ENCODE data around the gene OSBPL10. TPM values are rescaled to one million over a fixed set of nuclear protein-coding genes. Genes with fewer than 3 reads are reported as not detected.

OSBPL10 gene
- total RNA-seq, 3 donors from 2014 or later, result 3.2 to 7.0 (median 6.8) TPM

- ATAC-seq (no peak), DNase-seq (no peak)
- H3K27me3 Mint-ChIP-seq (ENCODE audit: low read depth), result no peaks in the 10 kb centered on the region
- H3K9me3 Mint-ChIP-seq, result no peaks in the 10 kb centered on the region
- H3K36me3 Mint-ChIP-seq (ENCODE audit: insufficient read depth), result no peaks in the 10 kb centered on the region
- no peaks in the 10 kb centered on the region for H3K4me1 Mint-ChIP-seq (ENCODE audit: low read depth)
- no peak overlapping the region for H3K4me3 Mint-ChIP-seq
These were observed 141.7 kb downstream of the OSBPL10 start for GRCh38 chr3:31839144-31839917.

DNA sequence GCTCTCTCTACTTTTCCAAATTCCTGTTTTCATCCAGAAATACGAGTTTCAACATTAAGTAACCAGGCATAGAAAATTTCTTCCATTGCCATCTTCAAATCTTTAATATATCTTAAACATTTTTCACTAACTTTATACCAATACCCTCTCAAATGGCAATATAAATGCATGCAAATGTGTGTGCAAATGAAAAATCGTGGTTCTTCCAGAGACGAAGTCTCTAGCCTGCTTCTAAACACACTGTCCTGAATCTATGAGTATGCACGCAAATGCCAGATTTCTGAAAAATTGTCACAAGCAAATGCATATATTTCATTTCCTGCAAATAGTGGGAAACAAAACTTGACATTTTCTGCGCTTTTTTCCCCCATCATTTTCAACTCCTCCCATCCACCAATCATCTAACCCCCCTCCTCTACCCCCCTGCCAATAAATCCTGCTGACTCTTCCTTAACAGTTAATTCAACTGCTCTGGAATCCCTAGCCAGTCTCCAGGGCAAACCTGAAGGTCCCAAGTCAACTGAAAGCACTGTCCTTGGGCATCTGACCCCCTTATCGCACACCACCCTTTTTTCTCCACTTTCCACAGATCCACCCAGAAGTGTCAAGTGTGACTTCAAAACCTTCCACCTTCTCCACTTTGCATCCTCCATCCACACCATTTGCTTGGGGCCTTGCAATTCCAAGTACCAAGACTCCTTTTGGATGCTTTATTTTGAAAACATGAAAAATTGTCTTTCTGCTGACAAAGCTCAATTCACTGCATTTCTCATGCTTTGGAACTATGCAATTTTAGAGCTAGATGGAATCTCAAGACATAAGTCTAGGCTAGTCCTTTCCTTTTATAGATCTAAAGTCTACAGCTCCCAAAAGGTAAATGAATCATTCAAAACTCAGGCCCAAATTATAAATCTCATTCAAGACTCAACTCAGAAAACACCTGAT lies 144.7 kb downstream of the OSBPL10 start:
- Mint-ChIP-seq H3K4me1 (ENCODE audit: low read depth) (peaks cover 2% of the 10 kb centered on the region), H3K9me3 (no peaks in the 10 kb centered on the region), H3K27me3 (ENCODE audit: low read depth) (no peaks in the 10 kb centered on the region), H3K36me3 (ENCODE audit: insufficient read depth) (no peaks in the 10 kb centered on the region), H3K4me3 (no peak overlapping the region)
- DNase-seq, result no peak
- no peak for ATAC-seq

DNA sequence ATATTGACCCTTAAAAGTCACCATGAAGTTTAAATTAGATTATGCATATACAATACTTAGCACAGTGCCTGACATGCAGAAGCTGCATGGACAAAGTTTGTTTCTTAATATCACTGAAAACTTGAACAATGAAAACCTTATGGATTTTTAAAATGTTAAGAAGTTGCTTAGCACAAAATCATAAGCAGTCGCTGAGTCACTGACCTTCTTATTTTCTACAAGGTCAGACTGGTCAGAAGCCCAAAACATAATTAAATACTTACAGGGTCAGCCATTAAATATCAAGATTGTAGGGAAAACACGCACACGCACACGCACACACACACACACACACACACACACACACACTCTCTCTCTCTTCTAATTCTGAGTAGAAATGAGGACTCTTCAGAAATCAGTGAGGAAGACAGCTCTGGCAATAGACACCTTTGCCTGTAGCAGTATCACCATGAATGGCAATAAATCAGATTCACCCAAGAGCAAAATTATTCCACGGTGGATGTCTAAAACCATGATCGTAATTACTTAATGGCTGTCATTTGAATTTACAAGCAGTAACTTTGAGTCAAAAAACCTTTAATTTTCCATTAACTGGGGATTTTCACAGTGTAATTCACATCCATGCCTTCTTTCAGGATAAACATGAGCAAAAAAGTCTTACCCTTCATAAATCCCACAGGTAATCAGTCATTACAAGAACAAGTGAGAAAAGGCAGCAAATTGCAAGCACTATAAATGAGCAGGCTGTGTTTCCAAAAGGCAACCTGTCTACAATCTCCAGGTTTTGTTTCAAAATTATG lies 147.5 kb downstream of the OSBPL10 start:
- H3K9me3 Mint-ChIP-seq, result no peaks in the 10 kb centered on the region
- DNase-seq (no peak), ATAC-seq (no peak)
- no peak overlapping the region for H3K4me3 Mint-ChIP-seq
- peaks cover 22% of the 10 kb centered on the region for H3K4me1 Mint-ChIP-seq (ENCODE audit: low read depth)
- H3K27me3 Mint-ChIP-seq (ENCODE audit: low read depth), result no peaks in the 10 kb centered on the region
- no peaks in the 10 kb centered on the region for H3K36me3 Mint-ChIP-seq (ENCODE audit: insufficient read depth)

DNA sequence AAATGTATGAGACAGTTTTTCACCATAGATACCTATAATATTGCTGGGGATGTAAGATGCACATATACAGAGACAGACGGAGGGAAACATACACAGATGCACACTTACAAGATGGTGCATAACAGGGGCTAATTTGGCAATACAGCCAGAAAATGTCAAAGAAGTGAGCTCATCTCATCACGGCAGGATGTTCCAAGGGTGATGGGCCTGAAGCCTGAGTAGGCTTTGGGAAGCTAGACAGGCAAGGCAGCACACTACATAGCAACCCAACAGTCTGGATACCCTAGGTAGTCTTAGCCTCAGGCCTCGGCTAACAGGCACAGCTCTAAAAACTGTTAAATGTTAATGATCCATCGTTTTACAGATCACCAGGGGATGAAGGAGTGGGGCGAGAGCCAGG lies 148.5 kb downstream of the OSBPL10 start:
- Mint-ChIP-seq H3K36me3 (ENCODE audit: insufficient read depth) (no peaks in the 10 kb centered on the region), H3K27me3 (ENCODE audit: low read depth) (no peaks in the 10 kb centered on the region), H3K4me3 (no peak overlapping the region), H3K9me3 (no peaks in the 10 kb centered on the region), H3K4me1 (ENCODE audit: low read depth) (peaks cover 22% of the 10 kb centered on the region)
- ATAC-seq (no peak), DNase-seq (no peak)

DNA sequence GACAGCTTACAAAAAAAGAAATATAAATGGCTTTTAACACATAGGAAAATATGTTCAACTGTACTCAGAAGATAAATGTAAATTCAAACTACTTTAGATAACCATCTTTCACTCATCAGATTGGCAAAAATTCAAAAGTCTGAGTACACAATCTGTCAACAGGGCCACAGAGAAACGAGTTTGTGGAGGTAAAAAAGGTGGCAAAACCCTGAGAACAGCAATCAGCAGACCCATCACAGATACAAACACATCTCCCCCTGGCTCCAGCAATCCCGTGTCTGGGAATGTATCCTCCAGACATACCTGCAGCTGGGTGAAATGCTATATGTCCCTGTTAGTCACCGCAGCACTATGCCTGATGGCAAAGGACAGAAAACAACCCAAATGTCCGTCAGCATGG lies 149.5 kb downstream of the OSBPL10 start:
- Mint-ChIP-seq H3K4me3 (no peak overlapping the region), H3K4me1 (ENCODE audit: low read depth) (peaks cover 22% of the 10 kb centered on the region), H3K36me3 (ENCODE audit: insufficient read depth) (no peaks in the 10 kb centered on the region), H3K9me3 (no peaks in the 10 kb centered on the region), H3K27me3 (ENCODE audit: low read depth) (no peaks in the 10 kb centered on the region)
- ATAC-seq (no peak), DNase-seq (no peak)

- Mint-ChIP-seq H3K27me3 (ENCODE audit: low read depth) (no peaks in the 10 kb centered on the region), H3K4me3 (no peak overlapping the region), H3K4me1 (ENCODE audit: low read depth) (peaks cover 22% of the 10 kb centered on the region), H3K36me3 (ENCODE audit: insufficient read depth) (no peaks in the 10 kb centered on the region), H3K9me3 (no peaks in the 10 kb centered on the region)
- no peak for ATAC-seq
- no peak for DNase-seq
These were observed 151.1 kb downstream of the OSBPL10 start for GRCh38 chr3:31829826-31830426.

GRCh38 chr3:31829010-31829409 lies 152.1 kb downstream of the OSBPL10 start:
- ATAC-seq (peak in 1 of 2 donors; percentile 27), DNase-seq (no peak)
- peaks cover 22% of the 10 kb centered on the region for H3K4me1 Mint-ChIP-seq (ENCODE audit: low read depth)

GRCh38 chr3:31828007-31828406 lies 153.1 kb downstream of the OSBPL10 start:
- H3K4me1 Mint-ChIP-seq (ENCODE audit: low read depth), result peaks cover 22% of the 10 kb centered on the region
- no peaks in the 10 kb centered on the region for H3K27me3 Mint-ChIP-seq (ENCODE audit: low read depth)
- no peaks in the 10 kb centered on the region for H3K9me3 Mint-ChIP-seq
- H3K4me3 Mint-ChIP-seq, result no peak overlapping the region
- no peak for ATAC-seq
- no peaks in the 10 kb centered on the region for H3K36me3 Mint-ChIP-seq (ENCODE audit: insufficient read depth)
- no peak for DNase-seq

More at GRCh38 chr3:31829010-31829409, 152.1 kb downstream of the OSBPL10 start:
- Mint-ChIP-seq H3K9me3 (no peaks in the 10 kb centered on the region), H3K36me3 (ENCODE audit: insufficient read depth) (no peaks in the 10 kb centered on the region), H3K4me3 (no peak overlapping the region), H3K27me3 (ENCODE audit: low read depth) (no peaks in the 10 kb centered on the region)

DNA sequence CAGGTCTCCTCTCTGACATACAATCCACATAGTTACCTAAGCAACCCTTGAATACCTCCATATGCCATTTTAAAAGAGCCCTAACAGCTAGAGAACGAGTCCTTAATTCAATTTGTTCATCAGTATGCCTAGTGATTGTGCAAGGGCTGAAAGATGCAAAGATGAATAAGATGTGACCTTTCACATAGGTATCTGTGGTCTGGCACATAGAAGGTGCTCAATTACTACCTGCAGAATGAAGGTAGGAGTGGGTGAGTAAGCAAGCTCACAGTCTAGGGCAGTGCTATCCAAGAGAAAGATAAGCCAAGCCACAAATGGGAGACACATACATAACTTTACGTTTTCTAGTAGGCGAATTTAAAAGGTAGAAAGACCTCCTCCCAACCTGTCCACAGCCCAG lies 157.9 kb downstream of the OSBPL10 start:
- Mint-ChIP-seq H3K4me3 (no peak overlapping the region), H3K4me1 (ENCODE audit: low read depth) (no peaks in the 10 kb centered on the region), H3K27me3 (ENCODE audit: low read depth) (no peaks in the 10 kb centered on the region), H3K9me3 (no peaks in the 10 kb centered on the region), H3K36me3 (ENCODE audit: insufficient read depth) (no peaks in the 10 kb centered on the region)
- DNase-seq, result no peak
- ATAC-seq, result no peak

- Mint-ChIP-seq H3K27me3 (ENCODE audit: low read depth) (no peaks in the 10 kb centered on the region), H3K4me3 (no peak overlapping the region), H3K9me3 (no peaks in the 10 kb centered on the region), H3K4me1 (ENCODE audit: low read depth) (peaks cover 9% of the 10 kb centered on the region), H3K36me3 (ENCODE audit: insufficient read depth) (no peaks in the 10 kb centered on the region)
- DNase-seq (no peak), ATAC-seq (no peak)
These were observed 159.9 kb downstream of the OSBPL10 start for GRCh38 chr3:31821118-31821517.

DNA sequence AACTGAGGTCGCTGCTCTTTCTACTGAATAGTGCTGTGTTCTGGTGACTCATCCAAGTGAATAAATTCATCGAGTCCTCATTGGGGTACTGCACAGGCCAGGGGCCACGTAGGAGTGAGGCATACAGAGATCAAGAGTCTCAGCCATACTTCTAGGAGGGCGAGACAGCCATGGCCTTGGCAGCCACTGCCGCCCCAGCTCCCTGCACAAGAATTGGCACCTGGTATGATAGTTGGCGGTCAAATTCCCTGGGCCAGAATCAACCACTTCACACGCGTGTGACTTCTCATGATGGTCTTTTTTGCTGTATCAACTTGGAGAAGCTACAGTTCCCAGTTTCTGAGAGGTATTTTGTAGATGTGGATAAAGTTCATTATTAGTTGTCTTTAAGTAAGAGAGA lies 161.6 kb downstream of the OSBPL10 start:
- Mint-ChIP-seq H3K9me3 (no peaks in the 10 kb centered on the region), H3K27me3 (ENCODE audit: low read depth) (no peaks in the 10 kb centered on the region), H3K36me3 (ENCODE audit: insufficient read depth) (no peaks in the 10 kb centered on the region), H3K4me3 (no peak overlapping the region), H3K4me1 (ENCODE audit: low read depth) (peaks cover 23% of the 10 kb centered on the region)
- ATAC-seq (no peak), DNase-seq (no peak)

GRCh38 chr3:31817411-31817966 lies 163.6 kb downstream of the OSBPL10 start:
- ATAC-seq (no peak), DNase-seq (no peak)
- peaks cover 23% of the 10 kb centered on the region for H3K4me1 Mint-ChIP-seq (ENCODE audit: low read depth)
- no peaks in the 10 kb centered on the region for H3K27me3 Mint-ChIP-seq (ENCODE audit: low read depth)
- no peaks in the 10 kb centered on the region for H3K36me3 Mint-ChIP-seq (ENCODE audit: insufficient read depth)
- H3K9me3 Mint-ChIP-seq, result no peaks in the 10 kb centered on the region
- no peak overlapping the region for H3K4me3 Mint-ChIP-seq

DNA sequence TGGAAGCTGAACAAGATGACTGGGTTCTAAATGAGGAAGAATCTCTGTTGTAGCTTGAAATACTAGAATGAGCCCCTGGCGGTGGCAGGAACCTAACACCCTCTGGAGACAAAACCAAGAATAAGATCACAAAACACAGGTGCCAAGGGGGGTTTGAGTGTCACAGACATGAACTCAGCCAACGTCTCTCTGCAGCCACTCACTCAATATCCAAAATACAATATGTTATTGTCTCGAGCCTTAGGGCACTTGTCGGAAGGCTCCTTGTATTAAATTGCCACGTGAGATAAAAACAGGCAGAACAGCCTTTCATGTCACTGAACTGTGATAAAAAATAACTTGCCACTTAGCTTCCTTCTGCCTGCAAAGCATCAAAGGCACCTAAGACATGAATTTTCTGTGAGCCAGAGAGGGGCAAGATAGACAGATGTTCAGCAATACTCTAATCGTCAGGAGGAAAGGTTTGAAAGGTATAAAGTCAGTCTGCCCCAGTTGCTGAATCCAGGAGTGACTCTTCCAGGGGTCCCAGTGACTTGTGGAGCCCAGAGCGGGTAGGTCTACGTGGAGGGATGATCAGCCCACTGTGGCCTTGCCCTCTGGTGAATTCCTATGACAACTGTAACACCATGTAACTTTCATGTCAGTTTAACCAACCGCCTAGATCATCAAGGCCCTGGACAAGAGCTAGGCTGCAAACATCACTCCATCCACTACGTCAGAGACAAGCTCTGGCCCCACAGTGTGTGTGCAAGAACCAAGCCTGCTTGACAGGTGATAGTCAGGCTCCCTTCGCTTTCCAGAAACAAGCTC lies 165.2 kb downstream of the OSBPL10 start:
- Mint-ChIP-seq H3K9me3 (no peaks in the 10 kb centered on the region), H3K36me3 (ENCODE audit: insufficient read depth) (no peaks in the 10 kb centered on the region), H3K4me3 (peak overlapping the region; percentile 13), H3K4me1 (ENCODE audit: low read depth) (peaks cover 23% of the 10 kb centered on the region), H3K27me3 (ENCODE audit: low read depth) (no peaks in the 10 kb centered on the region)
- DNase-seq, result no peak
- peak in 1 of 2 donors; percentile 38 for ATAC-seq
